A549 (cell line): ENCODE measurements around the gene IGF2BP3. TPM values are rescaled to one million over a fixed set of nuclear protein-coding genes. Genes with fewer than 3 reads are reported as not detected.
A peak's percentile ranks its signal among the peaks of the same experiment; 100 is the strongest.
"Not testable (repeated sequence)": the region's sequence is repeated elsewhere in the genome, so short reads cannot be mapped to it uniquely, and the experiment has no call there.

Source experiments
- ATAC-seq, 2 experiments: fragments of 200-7000 bp in 1 of 2; fragments of >200 bp in 1 of 2; cut with Nextera tagmentation in 1 of 2; cut with Tn5 transposase in 1 of 2; 3 replicates each; pipeline versions ENCODE4 v1.8.0 to v1.9.1; 2018 to 2020; ENCODE audit warnings: mild to moderate bottlenecking in 1 of 2, moderate library complexity in 1 of 2
- CTCF ChIA-PET: fragments of 300-600 bp; sonication (Branson Sonifier 250); formaldehyde crosslinking; extraction: SDS; loops from one replicate; lab custom pipeline; 2021; ENCODE audit warnings: antibody characterized with exemption, inconsistent platforms; lab: Yijun Ruan, JAX
- POLR2A ChIA-PET: fragments of 350-600 bp; formaldehyde crosslinking; extraction: SDS; loops from one replicate; lab custom pipeline; 2021; ENCODE audit warnings: antibody characterized with exemption, inconsistent platforms; lab: Yijun Ruan, JAX
- DNase-seq, 2 experiments: peaks; one replicate each; pipeline versions ENCODE4 v3.0.0 to v3.0.0-alpha.2; 2011 to 2016; ENCODE audit warnings: low read depth in 1 of 2, low spot score in 1 of 2
- FAIRE-seq: peaks from 2 replicates; lab custom pipeline; 2011; peaks lifted over from hg19 to GRCh38; lab: Jason Lieb, UNC
- H3K27ac ChIP-seq, 2 experiments: fragments of >200 bp; sonication (Bioruptor Twin); formaldehyde crosslinking; 3 replicates each; pipeline ENCODE4 v1.5.1; 2016 to 2017
- H3K4me1 ChIP-seq: fragments of >200 bp; sonication (Bioruptor Twin); formaldehyde crosslinking; 3 replicates; pipeline ENCODE4 v1.6.1; 2016
- H3K4me2 ChIP-seq: fragments of >200 bp; sonication (Bioruptor Twin); formaldehyde crosslinking; 3 replicates; pipeline ENCODE4 v1.6.1; 2016
- H3K4me3 ChIP-seq: fragments of >200 bp; sonication (Bioruptor Twin); formaldehyde crosslinking; 3 replicates; pipeline ENCODE4 v1.5.1; 2016
- H3K9me3 ChIP-seq: fragments of >200 bp; sonication (Bioruptor Twin); formaldehyde crosslinking; 3 replicates; pipeline ENCODE4 v1.6.1; 2016
- BHLHE40 ChIP-seq: IDR thresholded peaks from 2 replicates; pipeline ENCODE4 v1.6.1; 2012; ENCODE audit warnings: low read depth, low read length, inconsistent platforms
- CHD2 ChIP-seq: fragments of 150-350 bp; IDR thresholded peaks from 2 replicates; pipeline ENCODE4 v1.6.1; 2014; ENCODE audit warnings: low read length; ENCODE audit not compliant: partially characterized antibody
- CHD4 ChIP-seq: fragments of 200-600 bp; sonication (generic); IDR thresholded peaks from 2 replicates; pipeline ENCODE4 v1.6.1; 2016; ENCODE audit warnings: antibody characterized with exemption, mild to moderate bottlenecking, borderline replicate concordance
- EHF ChIP-seq: fragments of 250-450 bp; sonication (Bioruptor Pico); IDR thresholded peaks from 2 replicates; pipeline ENCODE4 v1.5.0; 2020; ENCODE audit warnings: mild to moderate bottlenecking
- ESRRA ChIP-seq: fragments of 150-350 bp; IDR thresholded peaks from 2 replicates; pipeline ENCODE4 v1.6.1; 2014; ENCODE audit warnings: mild to moderate bottlenecking, low read length, borderline replicate concordance
- FOXS1 ChIP-seq: fragments of 250-450 bp; sonication (Bioruptor Pico); IDR thresholded peaks from 2 replicates; pipeline ENCODE4 v1.5.0; 2020; ENCODE audit warnings: mild to moderate bottlenecking, moderate library complexity
- HDAC2 ChIP-seq: fragments of 200-600 bp; sonication (generic); IDR thresholded peaks from 2 replicates; pipeline ENCODE4 v1.6.1; 2016
- HOXB5 ChIP-seq: fragments of 250-450 bp; sonication (Bioruptor Pico); IDR thresholded peaks from 2 replicates; pipeline ENCODE4 v1.5.0; 2020; ENCODE audit warnings: mild to moderate bottlenecking, moderate library complexity
- KDM5A ChIP-seq: fragments of 200-600 bp; sonication (generic); IDR thresholded peaks from 2 replicates; pipeline ENCODE4 v1.6.1; 2016; ENCODE audit warnings: antibody characterized with exemption, mild to moderate bottlenecking
- MYC ChIP-seq: IDR thresholded peaks from 2 replicates; pipeline ENCODE4 v1.6.1; 2012; ENCODE audit warnings: mild to moderate bottlenecking, inconsistent platforms, low read length, improper control_type of control experiment, borderline replicate concordance
- POLR2AphosphoS2 ChIP-seq: conservative IDR thresholded peaks from 2 replicates; pipeline ENCODE4 v1.6.1; 2012; ENCODE audit warnings: low read length, improper control_type of control experiment, inconsistent platforms
- ZC3H11A ChIP-seq: fragments of 450-650 bp; IDR thresholded peaks from 2 replicates; pipeline ENCODE4 v1.6.1; 2014; ENCODE audit warnings: antibody characterized with exemption, mild to moderate bottlenecking
- ZSCAN20 ChIP-seq: fragments of 250-450 bp; sonication (Bioruptor Pico); IDR thresholded peaks from 2 replicates; pipeline ENCODE4 v1.8.0; 2022; ENCODE audit warnings: mild to moderate bottlenecking, moderate library complexity
- WGBS: methylation state at CpG from one replicate; pipeline ENCODE4 v1.1.6; 2017; ENCODE audit errors: missing lambda C conversion rate; 5-methylcytosine and 5-hydroxymethylcytosine counted together
- polyA plus RNA-seq, 4 experiments: library from polyadenylated mRNA; depleted of rRNA in 3 of 4; stranded (reverse); fragments of >200 nt; fragmentation: RNase III in 1 of 4; extraction: RNeasy Plus Mini Kit Qiagen cat#74134 plus additional on column Dnase treatment in 1 of 4; gene quantifications; 2 replicates in 3 of 4; 3 replicates in 1 of 4; pipeline ENCODE4 v1.2.3, GENCODE V29; 2011 to 2017
- TF ChIP-seq, protein P1 (sequence below): IDR thresholded peaks from 2 replicates; pipeline ENCODE4 v1.6.1; 2012
- TF ChIP-seq, protein P2 (sequence below): fragments of 250-450 bp; sonication (Bioruptor Pico); IDR thresholded peaks from 2 replicates; pipeline ENCODE4 v1.5.0; 2021; ENCODE audit warnings: mild to moderate bottlenecking, moderate library complexity, borderline replicate concordance
- TF ChIP-seq, protein P3 (sequence below): fragments of >200 bp; sonication (Bioruptor Twin); formaldehyde crosslinking; IDR thresholded peaks from 2 replicates; pipeline ENCODE4 v1.6.1; 2016

The IGF2BP3 gene
- polyA plus RNA-seq, 2 of the 4 experiments (the other 2 are of a cell fraction) = 26.7 to 62.0 TPM

GRCh38 chr7:23410446-23411183 lies 59.7 kb downstream of the IGF2BP3 start:
- TF ChIP-seq ESRRA = no peak
- no peak for TF ChIP-seq HOXB5
- TF ChIP-seq KDM5A = no peak
- TF ChIP-seq POLR2AphosphoS2 = no peak
- Histone ChIP-seq H3K4me3 (no peak overlapping the region), H3K4me2 (no peak overlapping the region), H3K27ac (no peak overlapping the region), H3K9me3 (peaks cover 4% of the 10 kb centered on the region; the same call in 1 of the 3 replicates), H3K4me1 (peaks cover 5% of the 10 kb centered on the region; the same call in 1 of the 3 replicates)
- FAIRE-seq (no peak), ATAC-seq (peak in 1 of 2 experiments; percentile 33; a peak in 2 of 6 replicates), DNase-seq (no peak)
- POLR2A ChIA-PET = no interaction called here
- CTCF ChIA-PET = interaction anchor here (0.7 to 1.5 kb wide), 3 partner anchors 9 to 20 kb away, joined by 3 to 7 read pairs (median 3); no protein-coding TSS in a partner anchor
- 81% methylated on average over 7 of the region's 7 CpGs for WGBS

GRCh38 chr7:23406564-23406963 lies 63.7 kb downstream of the IGF2BP3 start:
- 89% methylated on average over 2 of the region's 2 CpGs for WGBS

DNA sequence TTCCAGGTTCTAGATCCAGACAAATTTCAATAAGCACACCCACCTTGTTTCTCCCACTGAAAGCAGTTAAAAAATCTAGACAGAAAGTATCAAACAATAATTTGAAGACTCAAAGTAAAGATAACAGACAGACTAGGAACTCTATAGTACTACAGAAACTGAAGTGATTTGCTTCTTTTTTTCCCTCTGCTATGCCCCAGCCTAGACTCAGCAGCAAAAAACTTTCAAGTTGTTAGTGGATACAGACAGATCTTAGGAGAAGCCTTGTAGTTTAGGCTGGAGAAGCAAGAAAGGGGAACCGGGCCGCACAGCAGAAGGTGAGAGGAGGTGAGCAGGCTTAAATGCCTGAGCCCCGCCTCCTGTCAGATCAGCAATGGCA lies 65.1 kb downstream of the IGF2BP3 start:
- CTCF ChIA-PET = no interaction called here
- Histone ChIP-seq H3K27ac (no peak overlapping the region), H3K4me2 (no peak overlapping the region), H3K4me1 (no peaks in the 10 kb centered on the region; the same call in 2 of the 3 replicates), H3K4me3 (no peak overlapping the region), H3K9me3 (peaks cover 4% of the 10 kb centered on the region; the same call in 1 of the 3 replicates)
- no peak for TF ChIP-seq ZC3H11A
- no peak for TF ChIP-seq FOXS1 (CRISPR knock-in tag)
- TF ChIP-seq, protein P1, sequence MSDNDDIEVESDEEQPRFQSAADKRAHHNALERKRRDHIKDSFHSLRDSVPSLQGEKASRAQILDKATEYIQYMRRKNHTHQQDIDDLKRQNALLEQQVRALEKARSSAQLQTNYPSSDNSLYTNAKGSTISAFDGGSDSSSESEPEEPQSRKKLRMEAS = no peak
- no peak for TF ChIP-seq CHD2
- TF ChIP-seq, protein P2, sequence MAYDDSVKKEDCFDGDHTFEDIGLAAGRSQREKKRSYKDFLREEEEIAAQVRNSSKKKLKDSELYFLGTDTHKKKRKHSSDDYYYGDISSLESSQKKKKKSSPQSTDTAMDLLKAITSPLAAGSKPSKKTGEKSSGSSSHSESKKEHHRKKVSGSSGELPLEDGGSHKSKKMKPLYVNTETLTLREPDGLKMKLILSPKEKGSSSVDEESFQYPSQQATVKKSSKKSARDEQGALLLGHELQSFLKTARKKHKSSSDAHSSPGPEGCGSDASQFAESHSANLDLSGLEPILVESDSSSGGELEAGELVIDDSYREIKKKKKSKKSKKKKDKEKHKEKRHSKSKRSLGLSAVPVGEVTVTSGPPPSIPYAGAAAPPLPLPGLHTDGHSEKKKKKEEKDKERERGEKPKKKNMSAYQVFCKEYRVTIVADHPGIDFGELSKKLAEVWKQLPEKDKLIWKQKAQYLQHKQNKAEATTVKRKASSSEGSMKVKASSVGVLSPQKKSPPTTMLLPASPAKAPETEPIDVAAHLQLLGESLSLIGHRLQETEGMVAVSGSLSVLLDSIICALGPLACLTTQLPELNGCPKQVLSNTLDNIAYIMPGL (CRISPR knock-in tag) = no peak
- no peak for TF ChIP-seq CHD4
- TF ChIP-seq, protein P3, sequence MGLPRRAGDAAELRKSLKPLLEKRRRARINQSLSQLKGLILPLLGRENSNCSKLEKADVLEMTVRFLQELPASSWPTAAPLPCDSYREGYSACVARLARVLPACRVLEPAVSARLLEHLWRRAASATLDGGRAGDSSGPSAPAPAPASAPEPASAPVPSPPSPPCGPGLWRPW = no peak
- no peak for TF ChIP-seq ZSCAN20 (CRISPR knock-in tag)
- TF ChIP-seq HOXB5 = no peak
- TF ChIP-seq POLR2AphosphoS2 = no peak
- no peak for TF ChIP-seq HDAC2
- TF ChIP-seq MYC = no peak
- TF ChIP-seq EHF = no peak
- no peak for TF ChIP-seq BHLHE40
- FAIRE-seq (no peak), DNase-seq (no peak), ATAC-seq (no peak)
- WGBS = 100% methylated on average over 3 of the region's 3 CpGs
- POLR2A ChIA-PET = no interaction called here

More at GRCh38 chr7:23406564-23406963, 63.7 kb downstream of the IGF2BP3 start:
- H3K4me1 ChIP-seq, FAIRE-seq, ATAC-seq, H3K9me3 ChIP-seq, POLR2A ChIA-PET, H3K4me3 ChIP-seq, H3K4me2 ChIP-seq, DNase-seq, H3K27ac ChIP-seq: not testable (repeated sequence)
- CTCF ChIA-PET = interaction anchor here (0.6 to 0.7 kb wide), 2 partner anchors 133 to 811 kb away, joined by 3 to 4 read pairs; no protein-coding TSS in a partner anchor
